Stromal cell of bone marrow (primary cell): ENCODE results near the gene EGR4.
"Not testable (repeated sequence)": the region's sequence is repeated elsewhere in the genome, so short reads cannot be mapped to it uniquely, and the experiment has no call there.

Experiments
- DNase-seq: peaks from one replicate; pipeline ENCODE4 v3.0.0-alpha.2; 2012; ENCODE audit warnings: low read depth

EGR4 gene

GRCh38 chr2:73263540-73264331, 29.6 kb downstream of the EGR4 start:
- no peak for DNase-seq

DNA sequence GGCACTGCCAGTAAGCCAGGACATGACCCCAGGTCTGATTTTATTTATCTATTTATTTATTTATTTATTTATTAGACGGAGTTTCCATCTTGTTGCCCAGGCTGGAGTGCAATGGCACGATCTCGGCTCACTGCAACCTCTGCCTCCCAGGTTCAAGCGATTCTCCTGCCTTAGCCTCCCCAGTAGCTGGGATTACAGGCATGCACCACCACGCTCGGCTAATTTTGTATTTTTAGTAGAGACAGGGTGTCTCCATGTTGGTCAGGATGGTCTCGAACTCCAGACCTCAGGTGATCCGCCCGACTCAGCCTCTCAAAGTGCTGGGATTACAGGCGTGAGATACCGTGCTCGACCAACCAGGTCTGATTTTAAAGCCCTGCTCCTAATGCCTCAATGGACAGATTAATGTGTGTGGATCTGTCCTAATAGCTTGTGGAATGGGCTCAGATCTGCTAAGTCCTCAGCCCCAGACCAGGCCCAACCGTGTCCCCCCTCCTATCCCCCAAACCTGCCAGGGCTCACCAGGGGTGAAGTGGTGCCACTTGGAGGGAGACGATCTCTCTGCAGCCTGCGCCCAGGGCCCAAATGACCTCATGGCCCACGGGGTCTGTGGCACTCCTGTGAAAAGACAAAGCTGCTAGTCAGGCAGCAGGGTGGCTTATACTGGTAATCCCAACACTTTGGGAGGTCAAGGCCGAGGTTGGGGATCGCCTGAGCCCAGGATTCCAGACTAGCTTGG, 30.5 kb downstream of the EGR4 start:
- not testable (repeated sequence) for DNase-seq

DNA sequence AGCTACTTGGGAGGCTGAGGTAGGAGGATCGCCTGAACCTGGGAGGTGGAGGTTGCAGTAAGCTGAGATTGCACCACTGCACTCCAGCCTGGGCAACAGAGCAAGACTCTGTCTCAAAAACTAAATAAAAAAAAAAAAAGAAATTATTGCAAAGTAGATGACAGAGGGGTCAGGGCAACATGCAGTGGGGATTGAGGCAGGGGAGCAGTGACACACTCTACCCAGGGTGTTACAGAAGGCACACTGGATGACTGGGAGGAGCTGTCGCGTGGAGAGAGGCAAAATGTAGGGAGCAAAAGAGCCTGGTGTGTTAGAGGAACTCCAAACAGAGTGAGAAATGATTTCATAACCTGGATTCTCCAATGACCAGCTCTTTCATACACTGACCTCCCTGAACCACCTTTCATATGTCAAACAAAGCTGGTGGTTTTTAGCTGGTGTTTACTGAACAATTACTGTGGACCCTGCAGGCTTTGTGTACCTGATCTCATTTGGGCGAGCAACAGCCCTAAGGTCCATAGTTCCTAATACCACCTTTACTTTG, 31.2 kb downstream of the EGR4 start:
- no peak for DNase-seq

GRCh38 chr2:73260338-73260984, 32.9 kb downstream of the EGR4 start:
- peak; percentile 14 for DNase-seq

DNA sequence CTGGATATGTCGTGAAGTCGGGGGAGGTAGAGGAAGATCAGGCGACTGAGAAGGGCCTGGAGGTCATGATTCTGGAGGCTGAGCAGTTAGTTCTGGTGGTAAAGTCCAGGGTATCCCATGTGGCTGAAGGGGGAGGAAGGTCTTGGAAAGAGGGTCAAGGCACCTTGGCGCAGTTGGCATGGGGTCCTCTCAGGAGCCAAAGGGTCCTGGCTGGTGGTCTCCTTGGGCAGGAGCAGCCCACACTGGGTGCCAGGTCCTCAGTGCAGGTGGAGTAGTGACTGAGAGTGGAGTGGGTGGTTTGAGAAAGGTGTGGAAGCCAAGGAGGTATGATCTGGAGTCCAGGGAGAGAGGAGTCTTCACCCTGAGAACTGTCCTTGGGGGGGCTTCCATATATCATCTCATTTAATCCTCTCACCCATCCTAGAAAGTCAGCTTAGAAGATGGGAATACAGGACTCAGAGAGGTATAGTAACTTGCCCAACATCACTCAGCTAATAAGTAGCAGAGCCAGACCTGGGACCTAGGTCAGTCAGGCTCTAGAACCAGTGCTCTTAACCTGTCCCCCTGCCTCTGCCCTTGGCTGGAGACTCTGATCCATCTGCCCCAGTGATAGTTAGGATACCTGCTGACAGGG, 33.5 kb downstream of the EGR4 start:
- DNase-seq, result no peak

GRCh38 chr2:73259276-73259675, 34.1 kb downstream of the EGR4 start:
- DNase-seq, result no peak

DNA sequence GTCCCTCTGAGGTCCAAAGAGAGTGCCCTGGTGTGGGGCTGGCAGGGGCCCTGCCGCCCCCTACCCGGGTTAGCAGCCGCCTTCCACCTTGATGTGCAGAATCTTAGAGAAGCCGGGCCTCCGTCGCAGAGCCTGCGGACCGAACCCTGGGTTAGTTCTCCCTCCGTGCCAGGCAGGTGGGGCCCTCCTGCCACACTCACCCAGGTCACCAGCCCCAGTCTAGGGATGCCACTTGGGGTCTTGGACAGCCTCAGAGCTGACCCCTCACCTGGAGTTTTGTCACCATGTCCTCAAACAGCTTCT, 34.5 kb downstream of the EGR4 start:
- no peak for DNase-seq

DNA sequence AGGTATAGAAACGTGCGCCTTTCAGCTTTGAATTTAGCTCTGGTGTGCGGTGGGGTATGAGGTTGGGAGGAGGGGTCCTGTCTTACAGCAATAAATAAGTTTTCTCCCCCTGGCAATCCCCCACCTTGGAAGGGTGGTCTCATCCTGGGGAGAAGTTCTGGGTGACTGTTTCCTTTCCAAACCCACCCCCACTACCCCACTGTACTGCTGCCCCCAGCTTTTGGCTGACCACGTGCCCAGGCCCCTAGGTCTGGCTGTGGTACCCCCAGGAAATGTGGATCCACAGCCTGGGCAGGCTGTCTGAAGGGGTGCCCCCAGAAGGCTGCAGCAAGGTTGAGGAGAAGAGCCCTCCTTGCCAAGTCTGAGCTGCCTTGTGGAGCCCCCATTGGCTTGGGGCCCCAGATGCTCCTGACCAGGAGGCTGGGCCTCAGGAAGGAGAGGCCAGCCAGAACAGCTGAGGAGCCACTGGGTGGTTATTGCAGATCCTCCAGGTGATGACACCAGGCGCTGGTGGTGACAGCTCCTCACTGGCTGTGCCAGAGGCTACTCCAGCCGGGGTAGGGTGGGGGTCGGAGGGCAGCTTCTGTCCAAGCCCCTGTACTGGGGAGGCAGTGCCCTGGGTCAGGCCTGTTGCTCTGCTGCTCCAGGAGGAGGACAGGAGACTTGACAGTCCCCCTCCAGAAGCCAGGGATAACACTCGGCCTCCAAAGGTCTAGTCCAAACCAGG, 35.0 kb downstream of the EGR4 start:
- no peak for DNase-seq

- DNase-seq, result no peak
Measured at GRCh38 chr2:73257425-73258125, 35.8 kb downstream of the EGR4 start.

DNA sequence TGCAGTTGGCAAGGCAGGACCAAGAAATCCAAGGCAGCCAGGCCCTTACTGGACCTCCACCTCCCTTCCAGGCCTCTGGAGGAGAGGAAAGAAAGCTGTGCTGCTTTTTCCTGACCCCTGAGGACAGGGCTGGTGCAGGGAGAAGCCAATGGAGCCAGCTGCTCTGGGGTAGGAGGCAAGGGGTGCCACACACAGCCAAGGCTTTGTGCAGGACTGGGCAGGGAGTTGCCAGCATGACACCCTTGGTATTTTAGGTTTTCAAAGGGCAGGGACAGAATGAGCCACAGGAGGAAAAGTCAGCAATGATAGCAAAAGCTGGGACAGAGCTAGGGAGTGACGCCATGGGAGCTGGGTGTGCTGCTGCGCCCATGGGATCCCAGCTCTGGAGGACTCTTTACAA, 36.3 kb downstream of the EGR4 start:
- DNase-seq, result no peak

GRCh38 chr2:73256618-73256922, 36.8 kb downstream of the EGR4 start:
- no peak for DNase-seq

- no peak for DNase-seq
Measured at GRCh38 chr2:73255907-73256617, 37.3 kb downstream of the EGR4 start.

DNA sequence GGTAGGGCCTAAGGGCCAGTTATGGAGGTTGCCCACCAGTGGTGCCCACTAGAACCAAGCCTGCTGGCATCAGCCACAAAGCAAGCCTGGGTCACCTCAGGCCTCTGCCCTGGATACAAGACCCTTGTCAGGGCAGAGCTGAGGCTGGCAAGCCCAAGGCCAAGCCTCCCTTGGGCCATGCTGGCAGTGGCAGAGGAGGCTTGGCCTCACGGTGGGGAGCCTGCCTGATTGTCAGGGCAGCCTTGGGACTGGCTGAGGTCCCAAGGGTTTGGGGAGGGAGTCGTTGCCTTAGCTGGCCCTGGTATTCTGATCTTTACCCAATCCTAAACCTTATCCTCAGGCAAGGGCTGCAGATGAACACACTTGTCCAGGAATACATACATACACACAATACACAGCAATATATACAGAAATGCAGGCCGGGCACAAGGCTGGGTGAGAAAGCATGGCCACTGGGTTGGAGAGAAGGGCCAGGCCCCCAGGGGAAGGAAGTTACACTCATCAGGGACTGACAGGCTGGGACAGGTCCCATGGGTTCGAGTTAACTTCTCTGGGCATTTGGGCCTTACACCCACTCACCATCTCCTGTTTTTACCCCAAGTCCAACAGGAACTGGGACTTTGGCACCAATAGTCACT, 38.2 kb downstream of the EGR4 start:
- DNase-seq, result no peak

- DNase-seq, result no peak
Measured at GRCh38 chr2:73254343-73255006, 38.9 kb downstream of the EGR4 start.

DNA sequence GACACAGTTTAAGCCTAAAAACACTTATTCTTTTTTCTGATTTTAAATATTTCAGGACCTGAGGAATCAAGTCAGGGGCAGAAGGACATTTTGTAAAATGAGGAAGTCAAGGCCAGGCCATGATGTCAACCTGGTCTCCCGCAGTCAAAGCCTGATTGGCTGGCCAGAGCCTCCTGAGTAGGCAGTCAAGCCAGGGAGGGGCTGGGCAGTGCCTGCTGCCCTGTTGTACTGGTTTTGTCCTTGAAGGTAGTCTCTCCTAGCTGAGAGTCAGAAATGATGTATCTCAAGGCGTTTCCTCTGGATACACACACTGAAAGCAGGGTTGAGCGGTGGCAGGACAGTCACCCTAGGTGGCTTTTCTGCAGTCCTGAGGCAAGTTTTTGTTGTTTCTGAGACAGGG, 39.4 kb downstream of the EGR4 start:
- DNase-seq, result no peak

- no peak for DNase-seq
Measured at GRCh38 chr2:73253400-73253799, 39.9 kb downstream of the EGR4 start.

DNA sequence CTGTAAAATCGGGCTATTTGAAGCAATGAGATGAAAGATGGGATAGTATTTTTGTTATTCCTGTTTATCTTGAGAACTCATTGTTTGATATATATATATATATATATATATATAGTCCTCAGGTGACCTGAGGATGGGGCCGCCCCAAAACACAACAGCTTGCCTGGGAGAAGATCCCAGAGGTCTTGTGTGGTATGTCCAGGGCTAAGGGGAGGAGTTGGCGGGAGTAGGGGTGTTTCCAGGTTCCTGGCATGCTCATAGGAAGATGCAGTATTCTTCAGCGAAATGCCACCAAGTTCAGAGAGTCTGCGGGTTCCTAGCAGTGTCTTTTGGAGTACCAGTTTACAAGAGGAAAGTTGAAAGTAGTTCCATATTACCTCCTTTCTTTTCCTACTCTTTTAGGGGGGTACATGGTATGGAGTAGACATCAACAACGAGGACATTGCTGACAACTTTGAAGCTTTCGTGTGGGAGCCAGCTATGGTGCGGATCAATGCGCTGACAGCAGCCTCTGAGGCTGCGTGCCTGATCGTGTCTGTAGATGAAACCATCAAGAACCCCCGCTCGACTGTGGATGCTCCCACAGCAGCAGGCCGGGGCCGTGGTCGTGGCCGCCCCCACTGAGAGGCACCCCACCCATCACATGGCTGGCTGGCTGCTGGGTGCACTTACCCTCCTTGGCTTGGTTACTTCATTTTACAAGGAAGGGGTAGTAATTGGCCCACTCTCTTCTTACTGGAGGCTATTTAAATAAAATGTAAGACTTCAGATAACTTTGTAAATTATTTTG, 40.9 kb downstream of the EGR4 start:
- no peak for DNase-seq

DNA sequence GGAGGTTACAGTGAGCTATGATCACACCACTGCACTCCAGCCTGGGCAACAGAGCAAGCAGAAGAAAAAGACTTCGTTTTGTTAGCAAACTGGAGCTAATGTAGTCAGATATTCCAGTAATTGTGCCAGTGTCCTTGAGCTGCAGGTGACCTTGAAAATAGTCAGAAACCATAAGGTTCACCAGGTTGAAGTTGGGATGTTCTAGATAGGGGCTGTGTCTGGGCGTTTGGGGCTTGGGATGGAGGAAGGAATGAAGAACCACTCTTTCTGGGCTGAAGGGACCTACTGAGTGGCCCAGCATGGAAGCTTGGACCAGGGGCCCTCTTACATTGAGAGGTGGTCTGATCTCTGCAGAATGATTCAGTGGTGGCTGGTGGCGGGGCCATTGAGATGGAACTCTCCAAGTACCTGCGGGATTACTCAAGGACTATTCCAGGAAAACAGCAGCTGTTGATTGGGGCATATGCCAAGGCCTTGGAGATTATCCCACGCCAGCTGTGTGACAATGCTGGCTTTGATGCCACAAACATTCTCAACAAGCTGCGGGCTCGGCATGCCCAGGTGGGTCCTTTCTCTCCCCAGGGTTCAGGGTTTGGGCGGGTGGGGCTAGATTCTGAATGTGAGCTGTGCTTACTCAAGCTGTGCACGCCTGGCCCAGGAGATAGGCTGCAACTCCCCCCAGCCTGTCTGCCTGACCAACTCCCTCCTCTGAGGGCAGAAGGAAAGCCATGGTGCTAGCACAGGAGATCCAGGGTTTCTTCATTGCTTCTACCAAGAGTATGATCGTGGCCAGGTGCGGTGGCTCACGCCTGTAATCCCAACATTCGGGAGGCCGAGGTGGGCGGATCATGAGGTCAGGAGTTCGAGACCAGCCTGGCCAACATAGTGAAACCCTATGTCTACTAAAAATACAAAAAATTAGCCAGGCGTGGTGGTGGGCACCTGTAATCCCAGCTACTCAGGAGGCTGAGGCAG, 42.2 kb downstream of the EGR4 start:
- DNase-seq, result no peak
